T-helper 2 cell treated with Interferon-gamma antibody and Interleukin-4, amounts not matched to agents 5 μg/mL and 100 μg/mL, for 36 hours (primary cell): ENCODE data around the gene SERPINB2.
"Not testable (repeated sequence)": the region's sequence is repeated elsewhere in the genome, so short reads cannot be mapped to it uniquely, and the experiment has no call there.

Experiments used
- DNase-seq: peaks from one replicate; pipeline ENCODE4 v3.0.0; 2021; ENCODE audit warnings: low spot score
- H3K27ac Mint-ChIP-seq: one replicate; pipeline ENCODE4 v1.8.0; 2021; ENCODE audit warnings: mild to moderate bottlenecking, mixed read lengths
- H3K27me3 Mint-ChIP-seq: one replicate; pipeline ENCODE4 v1.8.0; 2021; ENCODE audit warnings: low read depth, mixed read lengths
- H3K36me3 Mint-ChIP-seq: one replicate; pipeline ENCODE4 v1.8.0; 2021; ENCODE audit warnings: low read depth, mixed read lengths
- H3K4me1 Mint-ChIP-seq: one replicate; pipeline ENCODE4 v1.8.0; 2021; ENCODE audit warnings: low read depth, mixed read lengths
- H3K4me3 Mint-ChIP-seq: one replicate; pipeline ENCODE4 v1.8.0; 2022; ENCODE audit warnings: mild to moderate bottlenecking, moderate library complexity, mixed read lengths
- H3K9me3 Mint-ChIP-seq: one replicate; pipeline ENCODE4 v1.8.0; 2021; ENCODE audit warnings: mixed read lengths

The SERPINB2 gene

GRCh38 chr18:63897072-63897471 is 9.6 kb downstream of the SERPINB2 start:
- DNase-seq: no peak
- Mint-ChIP-seq H3K36me3 (no peaks in the 10 kb centered on the region), H3K27ac (no peak overlapping the region), H3K4me3 (no peak overlapping the region), H3K9me3 (no peaks in the 10 kb centered on the region), H3K27me3 (peaks cover 10% of the 10 kb centered on the region), H3K4me1 (no peaks in the 10 kb centered on the region)

- Mint-ChIP-seq H3K4me3 (no peak overlapping the region), H3K27me3 (peaks cover 13% of the 10 kb centered on the region), H3K9me3 (no peaks in the 10 kb centered on the region), H3K4me1 (no peaks in the 10 kb centered on the region), H3K36me3 (no peaks in the 10 kb centered on the region), H3K27ac (no peak overlapping the region)
- DNase-seq: no peak
These were observed 11.7 kb downstream of the SERPINB2 start for GRCh38 chr18:63899206-63899605.

GRCh38 chr18:63903851-63904570 is 16.5 kb downstream of the SERPINB2 start:
- Mint-ChIP-seq H3K27me3 (peaks cover 5% of the 10 kb centered on the region), H3K9me3 (no peaks in the 10 kb centered on the region), H3K36me3 (no peaks in the 10 kb centered on the region), H3K4me3 (no peak overlapping the region), H3K27ac (no peak overlapping the region), H3K4me1 (no peaks in the 10 kb centered on the region)
- no peak for DNase-seq

- no peaks in the 10 kb centered on the region for H3K36me3 Mint-ChIP-seq
- no peaks in the 10 kb centered on the region for H3K4me1 Mint-ChIP-seq
- DNase-seq: no peak
- H3K27ac Mint-ChIP-seq: no peak overlapping the region
- H3K9me3 Mint-ChIP-seq: no peaks in the 10 kb centered on the region
- no peak overlapping the region for H3K4me3 Mint-ChIP-seq
- H3K27me3 Mint-ChIP-seq: peaks cover 5% of the 10 kb centered on the region
These were observed 17.2 kb downstream of the SERPINB2 start for GRCh38 chr18:63904694-63905093.

GRCh38 chr18:63905361-63905760 is 17.9 kb downstream of the SERPINB2 start:
- H3K4me1 Mint-ChIP-seq: no peaks in the 10 kb centered on the region

GRCh38 chr18:63906056-63906455 is 18.6 kb downstream of the SERPINB2 start:
- no peak for DNase-seq
- H3K9me3 Mint-ChIP-seq: no peaks in the 10 kb centered on the region
- no peak overlapping the region for H3K4me3 Mint-ChIP-seq
- H3K36me3 Mint-ChIP-seq: no peaks in the 10 kb centered on the region
- no peaks in the 10 kb centered on the region for H3K4me1 Mint-ChIP-seq
- H3K27ac Mint-ChIP-seq: no peak overlapping the region
- peaks cover 5% of the 10 kb centered on the region for H3K27me3 Mint-ChIP-seq

More at GRCh38 chr18:63905361-63905760, 17.9 kb downstream of the SERPINB2 start:
- Mint-ChIP-seq H3K4me3 (no peak overlapping the region), H3K27me3 (peaks cover 5% of the 10 kb centered on the region), H3K36me3 (no peaks in the 10 kb centered on the region), H3K27ac (no peak overlapping the region), H3K9me3 (no peaks in the 10 kb centered on the region)
- DNase-seq: no peak

GRCh38 chr18:63907664-63908063 is 20.2 kb downstream of the SERPINB2 start, which contains the start of gene SERPINB10:
TSS of gene SERPINB10 (plus strand) at chr18:63907958. CDS start at chr18:63915511, 7,553 bp downstream.
- no peaks in the 10 kb centered on the region for H3K9me3 Mint-ChIP-seq
- no peaks in the 10 kb centered on the region for H3K36me3 Mint-ChIP-seq
- H3K4me1 Mint-ChIP-seq: no peaks in the 10 kb centered on the region
- DNase-seq: no peak
- H3K4me3 Mint-ChIP-seq: no peak within 1 kb of the TSS
- H3K27me3 Mint-ChIP-seq: peaks cover 10% of the 10 kb centered on the region
- no peak within 1 kb of the TSS for H3K27ac Mint-ChIP-seq

GRCh38 chr18:63908858-63909257 is 21.4 kb downstream of the SERPINB2 start:
- no peak for DNase-seq
- no peak overlapping the region for H3K27ac Mint-ChIP-seq
- no peak overlapping the region for H3K4me3 Mint-ChIP-seq
- no peaks in the 10 kb centered on the region for H3K4me1 Mint-ChIP-seq
- H3K9me3 Mint-ChIP-seq: no peaks in the 10 kb centered on the region
- peaks cover 7% of the 10 kb centered on the region for H3K27me3 Mint-ChIP-seq
- H3K36me3 Mint-ChIP-seq: no peaks in the 10 kb centered on the region

- H3K27ac Mint-ChIP-seq: no peak overlapping the region
- no peaks in the 10 kb centered on the region for H3K9me3 Mint-ChIP-seq
- H3K4me3 Mint-ChIP-seq: no peak overlapping the region
- no peaks in the 10 kb centered on the region for H3K36me3 Mint-ChIP-seq
- no peak for DNase-seq
- H3K4me1 Mint-ChIP-seq: no peaks in the 10 kb centered on the region
- peaks cover 7% of the 10 kb centered on the region for H3K27me3 Mint-ChIP-seq
These were observed 22.4 kb downstream of the SERPINB2 start for GRCh38 chr18:63909870-63910269.

- no peak overlapping the region for H3K27ac Mint-ChIP-seq
- no peaks in the 10 kb centered on the region for H3K9me3 Mint-ChIP-seq
- H3K27me3 Mint-ChIP-seq: peaks cover 11% of the 10 kb centered on the region
- no peaks in the 10 kb centered on the region for H3K36me3 Mint-ChIP-seq
- no peak overlapping the region for H3K4me3 Mint-ChIP-seq
- no peak for DNase-seq
- no peaks in the 10 kb centered on the region for H3K4me1 Mint-ChIP-seq
These were observed 30.3 kb downstream of the SERPINB2 start for GRCh38 chr18:63917817-63918216.

- Mint-ChIP-seq H3K4me1 (no peaks in the 10 kb centered on the region), H3K36me3 (no peaks in the 10 kb centered on the region), H3K9me3 (no peaks in the 10 kb centered on the region), H3K27me3 (peaks cover 19% of the 10 kb centered on the region), H3K27ac (no peak overlapping the region), H3K4me3 (no peak overlapping the region)
- no peak for DNase-seq
These were observed 34.5 kb downstream of the SERPINB2 start for GRCh38 chr18:63922049-63922448.

GRCh38 chr18:63924551-63924950 is 37.0 kb downstream of the SERPINB2 start:
- Mint-ChIP-seq H3K36me3 (no peaks in the 10 kb centered on the region), H3K27ac (no peak overlapping the region), H3K4me3 (no peak overlapping the region), H3K27me3 (peaks cover 26% of the 10 kb centered on the region), H3K4me1 (no peaks in the 10 kb centered on the region), H3K9me3 (no peaks in the 10 kb centered on the region)
- DNase-seq: no peak

- no peaks in the 10 kb centered on the region for H3K4me1 Mint-ChIP-seq
- DNase-seq: no peak
- H3K27ac Mint-ChIP-seq: no peak overlapping the region
- no peaks in the 10 kb centered on the region for H3K9me3 Mint-ChIP-seq
- H3K27me3 Mint-ChIP-seq: peaks cover 35% of the 10 kb centered on the region
- no peak overlapping the region for H3K4me3 Mint-ChIP-seq
- H3K36me3 Mint-ChIP-seq: no peaks in the 10 kb centered on the region
These were observed 40.8 kb downstream of the SERPINB2 start for GRCh38 chr18:63928331-63928730.

GRCh38 chr18:63929369-63929768 is 41.9 kb downstream of the SERPINB2 start:
- not testable (repeated sequence) for H3K9me3 Mint-ChIP-seq, H3K4me1 Mint-ChIP-seq, H3K27ac Mint-ChIP-seq, DNase-seq, H3K4me3 Mint-ChIP-seq, H3K36me3 Mint-ChIP-seq
- H3K27me3 Mint-ChIP-seq: peaks cover 36% of the 10 kb centered on the region
